WI38 (cell line): ENCODE results near the gene SLC9A8.

ENCODE experiments used
- H3K4me3 ChIP-seq: 2 replicates; pipeline ENCODE4 v1.5.1; 2011; ENCODE audit warnings: low read depth, mild to moderate bottlenecking, control low read depth, low read length
- CTCF ChIP-seq: IDR thresholded peaks from 2 replicates; pipeline ENCODE4 v1.5.1; 2012; ENCODE audit warnings: low read depth, mild to moderate bottlenecking, control low read depth, low read length

SLC9A8 gene

DNA sequence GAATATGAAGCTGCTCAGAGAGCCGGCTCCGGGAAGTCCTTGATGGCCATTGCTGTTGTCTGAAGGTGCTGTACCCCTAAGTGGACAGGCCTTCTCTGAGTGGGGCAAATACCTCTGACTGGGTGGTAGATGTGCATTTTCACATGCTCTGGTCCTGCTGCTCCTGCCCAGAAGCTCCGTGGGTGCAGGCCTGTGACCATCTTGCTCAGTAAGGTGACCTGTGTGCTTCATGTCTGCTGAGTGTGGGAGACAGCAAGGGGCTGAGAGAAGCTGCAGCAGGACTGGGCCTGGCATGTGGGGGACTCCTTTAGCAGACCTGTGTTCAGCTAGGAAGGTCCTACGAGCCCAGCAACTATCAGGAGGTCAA, 97.7 kb downstream of the SLC9A8 start:
- TF ChIP-seq CTCF, result no peak
- no peak overlapping the region for H3K4me3 ChIP-seq

GRCh38 chr20:49913399-49914047, 100.9 kb downstream of the SLC9A8 start:
- no peak for TF ChIP-seq CTCF
- H3K4me3 ChIP-seq, result no peak overlapping the region; the same call in 1 of the 2 replicates

- no peak for TF ChIP-seq CTCF
- peak overlapping the region; percentile 92 for H3K4me3 ChIP-seq
These were observed 101.9 kb downstream of the SLC9A8 start for GRCh38 chr20:49914310-49915117.

GRCh38 chr20:49915118-49915379, 102.4 kb downstream of the SLC9A8 start:
- H3K4me3 ChIP-seq, result peak overlapping the region; percentile 92
- no peak for TF ChIP-seq CTCF

DNA sequence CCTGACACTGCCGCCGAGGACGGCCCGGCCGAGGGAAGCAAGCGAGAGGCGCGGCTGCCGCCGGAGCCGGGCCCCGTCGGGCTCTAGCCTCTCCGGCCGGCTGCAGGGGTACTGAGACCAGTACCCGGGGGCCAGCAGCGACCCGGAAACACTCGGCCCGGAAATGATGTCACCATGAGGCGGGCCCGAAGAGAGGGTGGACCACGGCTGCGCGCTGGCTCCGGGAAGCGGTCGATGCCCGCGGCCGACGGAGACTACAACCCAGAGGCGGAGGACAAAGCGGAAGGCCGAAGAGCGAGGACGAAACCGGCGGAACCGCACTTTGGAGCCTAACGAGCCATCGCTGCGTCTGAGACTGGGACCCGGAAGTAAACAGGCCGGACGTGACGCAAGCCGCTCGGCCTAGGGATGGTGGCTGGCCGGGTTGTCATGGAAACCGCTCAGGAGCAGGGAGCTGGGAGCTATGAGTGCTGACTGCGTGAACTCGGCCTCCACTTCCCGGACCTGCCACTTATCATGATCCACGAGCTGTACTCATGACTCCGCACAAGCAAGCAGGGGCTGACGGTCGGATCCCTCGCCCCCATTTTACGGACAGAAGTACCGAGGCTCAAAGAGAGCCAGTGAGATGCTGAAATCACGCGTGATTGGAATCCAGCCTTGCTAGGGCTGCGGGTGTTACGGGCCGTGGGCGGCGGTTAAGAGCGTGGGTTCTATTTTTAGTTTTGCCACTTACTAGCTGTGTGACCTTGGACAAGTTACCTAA, 102.9 kb downstream of the SLC9A8 start, which contains the start of gene SPATA2:
Gene SPATA2 (minus strand): TSS at position 150 of the 766 bp plus-strand sequence. CDS start 7,039 bp downstream, outside the sequence.
- TF ChIP-seq CTCF, result no peak
- H3K4me3 ChIP-seq, result peak within 1 kb of the TSS; percentile 92

DNA sequence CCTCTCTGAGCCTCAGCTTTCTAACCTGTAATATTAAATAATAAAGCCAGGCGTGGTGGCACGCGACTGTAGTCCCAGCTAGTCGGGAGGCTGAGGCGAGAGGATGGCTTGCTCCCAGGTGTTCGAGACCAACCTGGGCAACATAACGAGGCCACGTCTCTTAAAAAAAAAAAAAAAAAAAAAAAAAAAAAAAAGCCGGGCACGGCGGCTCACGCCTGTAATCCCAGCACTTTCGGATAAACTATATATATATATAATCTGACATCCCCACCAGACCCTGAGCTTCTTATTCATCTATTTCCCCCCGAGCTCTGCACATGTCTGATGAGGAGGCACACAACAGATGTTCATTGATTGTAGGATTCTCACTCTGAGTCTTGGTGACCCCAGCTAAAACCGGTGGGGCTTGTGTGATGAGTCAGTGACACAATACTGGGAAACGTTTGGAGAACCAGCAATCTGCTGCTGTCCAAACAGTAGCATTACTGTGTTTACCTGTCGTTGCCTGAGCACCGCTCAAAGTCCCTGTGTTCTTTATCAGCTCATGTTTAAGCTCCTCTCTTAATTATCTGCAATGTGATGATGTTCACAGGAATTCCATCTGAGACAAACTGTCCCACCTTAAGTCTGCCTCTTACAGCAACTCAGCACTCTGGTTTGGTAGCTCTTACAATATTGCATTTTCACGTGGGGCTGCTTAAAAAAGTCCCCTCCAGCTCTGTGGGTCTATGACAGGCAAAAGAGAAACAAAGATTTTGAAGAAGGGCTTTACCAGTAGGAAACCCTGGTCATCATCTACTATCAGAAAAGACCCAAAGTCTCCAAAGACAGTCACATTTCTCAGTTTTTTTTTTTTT, 103.7 kb downstream of the SLC9A8 start:
- H3K4me3 ChIP-seq, result peak overlapping the region; percentile 92
- TF ChIP-seq CTCF, result no peak
